ENCODE data around the gene TNFRSF8.

DNA sequence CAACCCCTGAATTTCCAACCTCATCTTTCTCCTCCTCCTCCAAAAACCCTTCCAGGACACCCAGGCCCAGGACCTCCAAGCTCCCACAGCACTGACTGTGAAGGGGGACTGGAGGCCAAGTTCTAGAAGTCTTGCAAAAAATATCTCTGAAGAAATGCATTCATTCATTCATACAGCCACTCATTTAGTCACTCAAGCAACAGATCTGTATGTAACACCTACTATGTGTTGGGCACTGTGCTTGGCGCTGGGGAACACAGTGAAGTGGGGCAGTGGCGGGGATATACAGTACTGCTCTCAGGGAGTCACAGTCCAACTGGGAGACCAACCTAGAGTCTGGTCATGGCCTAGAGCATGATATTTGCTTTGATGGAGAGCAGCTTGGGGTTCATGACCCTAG lies 88.4 kb downstream of the TNFRSF8 start:
- TF ChIP-seq EP300 (IDR thresholded peaks at IDR 0.05) = no peak
- TF ChIP-seq, protein P1, sequence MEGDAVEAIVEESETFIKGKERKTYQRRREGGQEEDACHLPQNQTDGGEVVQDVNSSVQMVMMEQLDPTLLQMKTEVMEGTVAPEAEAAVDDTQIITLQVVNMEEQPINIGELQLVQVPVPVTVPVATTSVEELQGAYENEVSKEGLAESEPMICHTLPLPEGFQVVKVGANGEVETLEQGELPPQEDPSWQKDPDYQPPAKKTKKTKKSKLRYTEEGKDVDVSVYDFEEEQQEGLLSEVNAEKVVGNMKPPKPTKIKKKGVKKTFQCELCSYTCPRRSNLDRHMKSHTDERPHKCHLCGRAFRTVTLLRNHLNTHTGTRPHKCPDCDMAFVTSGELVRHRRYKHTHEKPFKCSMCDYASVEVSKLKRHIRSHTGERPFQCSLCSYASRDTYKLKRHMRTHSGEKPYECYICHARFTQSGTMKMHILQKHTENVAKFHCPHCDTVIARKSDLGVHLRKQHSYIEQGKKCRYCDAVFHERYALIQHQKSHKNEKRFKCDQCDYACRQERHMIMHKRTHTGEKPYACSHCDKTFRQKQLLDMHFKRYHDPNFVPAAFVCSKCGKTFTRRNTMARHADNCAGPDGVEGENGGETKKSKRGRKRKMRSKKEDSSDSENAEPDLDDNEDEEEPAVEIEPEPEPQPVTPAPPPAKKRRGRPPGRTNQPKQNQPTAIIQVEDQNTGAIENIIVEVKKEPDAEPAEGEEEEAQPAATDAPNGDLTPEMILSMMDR (IDR thresholded peaks at IDR 0.05) = no peak
